Esophagus squamous epithelium (tissue), 4 donors: ENCODE data around the gene AKR1B15.

ENCODE experiments used
- POLR2A ChIP-seq, 4 donors: fragments of 450-650 bp; IDR thresholded peaks; one replicate each; pipeline ENCODE4 v1.6.1; 2017; ENCODE audit warnings: antibody characterized with exemption in 4 of 4, mild to moderate bottlenecking in 4 of 4, moderate library complexity in 3 of 4
- TF ChIP-seq, protein P1 (sequence below), 6 experiments: fragments of 450-650 bp in 4 of 6; fragments of 200-600 bp in 2 of 6; sonication (generic) in 2 of 6; IDR thresholded peaks; one replicate each; pipeline ENCODE4 v1.5.1; 2016 to 2019; ENCODE audit warnings: antibody characterized with exemption in 6 of 6, mild to moderate bottlenecking in 4 of 6, moderate library complexity in 4 of 6

- TF ChIP-seq, protein P1, sequence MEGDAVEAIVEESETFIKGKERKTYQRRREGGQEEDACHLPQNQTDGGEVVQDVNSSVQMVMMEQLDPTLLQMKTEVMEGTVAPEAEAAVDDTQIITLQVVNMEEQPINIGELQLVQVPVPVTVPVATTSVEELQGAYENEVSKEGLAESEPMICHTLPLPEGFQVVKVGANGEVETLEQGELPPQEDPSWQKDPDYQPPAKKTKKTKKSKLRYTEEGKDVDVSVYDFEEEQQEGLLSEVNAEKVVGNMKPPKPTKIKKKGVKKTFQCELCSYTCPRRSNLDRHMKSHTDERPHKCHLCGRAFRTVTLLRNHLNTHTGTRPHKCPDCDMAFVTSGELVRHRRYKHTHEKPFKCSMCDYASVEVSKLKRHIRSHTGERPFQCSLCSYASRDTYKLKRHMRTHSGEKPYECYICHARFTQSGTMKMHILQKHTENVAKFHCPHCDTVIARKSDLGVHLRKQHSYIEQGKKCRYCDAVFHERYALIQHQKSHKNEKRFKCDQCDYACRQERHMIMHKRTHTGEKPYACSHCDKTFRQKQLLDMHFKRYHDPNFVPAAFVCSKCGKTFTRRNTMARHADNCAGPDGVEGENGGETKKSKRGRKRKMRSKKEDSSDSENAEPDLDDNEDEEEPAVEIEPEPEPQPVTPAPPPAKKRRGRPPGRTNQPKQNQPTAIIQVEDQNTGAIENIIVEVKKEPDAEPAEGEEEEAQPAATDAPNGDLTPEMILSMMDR (IDR thresholded peaks at IDR 0.05), result no peak
- TF ChIP-seq POLR2A (IDR thresholded peaks at IDR 0.05), result no peak
Observed at GRCh38 chr7:134510646-134511045, 38.3 kb upstream of the AKR1B15 start.
